ENCODE measurements around the gene NDFIP2.

The NDFIP2 gene

GRCh38 chr13:79497852-79498251, 16.9 kb downstream of the NDFIP2 start:
- no peak for DNase-seq

- no peak for DNase-seq
Measured at GRCh38 chr13:79500829-79501228, 19.9 kb downstream of the NDFIP2 start.

GRCh38 chr13:79501538-79502232, 20.7 kb downstream of the NDFIP2 start:
- DNase-seq: no peak

GRCh38 chr13:79502859-79503468, 22.0 kb downstream of the NDFIP2 start:
- DNase-seq: no peak

- no peak for DNase-seq
Measured at GRCh38 chr13:79503473-79504017, 22.6 kb downstream of the NDFIP2 start.

GRCh38 chr13:79508224-79508961, 27.4 kb downstream of the NDFIP2 start:
- DNase-seq: no peak

- DNase-seq: no peak
Measured at GRCh38 chr13:79511611-79512010, 30.7 kb downstream of the NDFIP2 start.

GRCh38 chr13:79512950-79513349, 32.0 kb downstream of the NDFIP2 start:
- DNase-seq: no peak

GRCh38 chr13:79516595-79516994, 35.6 kb downstream of the NDFIP2 start:
- DNase-seq: no peak

GRCh38 chr13:79519255-79519654, 38.3 kb downstream of the NDFIP2 start:
- DNase-seq: no peak

- DNase-seq: no peak
Measured at GRCh38 chr13:79522583-79522982, 41.6 kb downstream of the NDFIP2 start.

- no peak for DNase-seq
Measured at GRCh38 chr13:79525064-79525857, 44.3 kb downstream of the NDFIP2 start.

- no peak for DNase-seq
Measured at GRCh38 chr13:79527698-79528097, 46.7 kb downstream of the NDFIP2 start.

- no peak for DNase-seq
Measured at GRCh38 chr13:79528356-79528755, 47.4 kb downstream of the NDFIP2 start.

- DNase-seq: no peak
Measured at GRCh38 chr13:79528759-79529191, 47.8 kb downstream of the NDFIP2 start.

GRCh38 chr13:79529817-79530216, 48.9 kb downstream of the NDFIP2 start:
- no peak for DNase-seq

- no peak for DNase-seq
Measured at GRCh38 chr13:79530270-79530669, 49.3 kb downstream of the NDFIP2 start.

- no peak for DNase-seq
Measured at GRCh38 chr13:79531542-79532254, 50.7 kb downstream of the NDFIP2 start.

GRCh38 chr13:79532576-79532975, 51.6 kb downstream of the NDFIP2 start:
- no peak for DNase-seq

GRCh38 chr13:79533781-79534400, 52.9 kb downstream of the NDFIP2 start:
- no peak for DNase-seq

- no peak for DNase-seq
Measured at GRCh38 chr13:79534596-79534995, 53.6 kb downstream of the NDFIP2 start.

GRCh38 chr13:79538757-79539156, 57.8 kb downstream of the NDFIP2 start:
- no peak for DNase-seq

Measured in activated CD4-positive, alpha-beta T cell treated with anti-CD3 and anti-CD28 coated beads, Interleukin-2, amount 50 U/mL, for 4 hours (primary cell).